AG09319 (cell line): Measurements from ENCODE around the gene SMR3A.

Experiments
- DNase-seq: peaks from one replicate; pipeline ENCODE4 v3.0.0-alpha.2; 2010; ENCODE audit warnings: low read depth; ENCODE audit errors: extremely low read depth
- TF ChIP-seq, protein P1 (sequence below): IDR thresholded peaks from 2 replicates; pipeline ENCODE4 v1.5.1; 2011; ENCODE audit warnings: low read depth, mild to moderate bottlenecking, inconsistent platforms, low read length, moderate library complexity

Gene SMR3A

DNA sequence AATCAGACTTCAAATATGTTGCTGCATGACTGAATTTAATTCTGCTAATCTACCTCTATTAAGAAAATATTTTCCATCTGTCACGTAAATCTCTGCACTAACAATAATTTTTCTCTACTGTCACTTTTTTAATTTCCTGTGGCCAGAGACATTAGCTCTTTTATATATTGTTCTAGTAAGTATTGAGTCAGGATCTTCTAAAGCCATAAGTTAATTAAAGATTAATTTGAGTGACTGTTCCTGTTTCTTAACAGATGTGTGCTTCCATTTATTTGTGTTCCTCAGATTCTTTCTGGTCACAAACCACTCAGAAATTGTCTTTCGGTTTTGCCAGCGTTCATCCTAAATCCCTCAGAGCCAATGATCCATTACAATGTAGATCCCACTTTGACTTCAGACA is 20.0 kb downstream of the SMR3A start:
- no peak for DNase-seq

DNA sequence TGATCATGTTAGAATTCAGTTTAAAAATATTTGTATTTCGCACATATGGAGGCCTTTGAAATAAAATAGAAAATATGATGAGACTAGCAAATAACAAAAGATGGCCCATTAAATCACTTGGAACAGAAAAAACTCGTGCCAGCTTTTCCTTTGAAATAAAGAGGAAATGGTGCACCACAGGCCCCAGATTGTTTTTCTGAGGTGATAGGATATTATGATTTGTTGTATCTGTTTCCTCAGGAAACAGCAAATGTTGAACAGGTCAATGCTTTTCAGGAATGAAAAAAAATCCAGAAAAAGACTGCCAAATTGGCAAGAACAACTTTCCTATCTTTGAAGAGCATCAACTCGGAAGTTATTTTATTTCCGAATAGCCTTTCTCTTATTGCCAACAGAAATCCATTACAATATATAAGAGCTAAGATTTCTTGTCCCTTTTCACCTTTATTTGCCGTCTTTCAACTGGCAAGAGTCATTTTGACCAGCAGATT is 22.2 kb downstream of the SMR3A start, which contains the start of gene SMR3B:
SMR3B (plus strand) TSS at position 441 of the 491 bp plus-strand sequence. CDS start 1,380 bp downstream, outside the sequence.
- TF ChIP-seq, protein P1, sequence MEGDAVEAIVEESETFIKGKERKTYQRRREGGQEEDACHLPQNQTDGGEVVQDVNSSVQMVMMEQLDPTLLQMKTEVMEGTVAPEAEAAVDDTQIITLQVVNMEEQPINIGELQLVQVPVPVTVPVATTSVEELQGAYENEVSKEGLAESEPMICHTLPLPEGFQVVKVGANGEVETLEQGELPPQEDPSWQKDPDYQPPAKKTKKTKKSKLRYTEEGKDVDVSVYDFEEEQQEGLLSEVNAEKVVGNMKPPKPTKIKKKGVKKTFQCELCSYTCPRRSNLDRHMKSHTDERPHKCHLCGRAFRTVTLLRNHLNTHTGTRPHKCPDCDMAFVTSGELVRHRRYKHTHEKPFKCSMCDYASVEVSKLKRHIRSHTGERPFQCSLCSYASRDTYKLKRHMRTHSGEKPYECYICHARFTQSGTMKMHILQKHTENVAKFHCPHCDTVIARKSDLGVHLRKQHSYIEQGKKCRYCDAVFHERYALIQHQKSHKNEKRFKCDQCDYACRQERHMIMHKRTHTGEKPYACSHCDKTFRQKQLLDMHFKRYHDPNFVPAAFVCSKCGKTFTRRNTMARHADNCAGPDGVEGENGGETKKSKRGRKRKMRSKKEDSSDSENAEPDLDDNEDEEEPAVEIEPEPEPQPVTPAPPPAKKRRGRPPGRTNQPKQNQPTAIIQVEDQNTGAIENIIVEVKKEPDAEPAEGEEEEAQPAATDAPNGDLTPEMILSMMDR, result no peak

More for the DNA sequence above, 20.0 kb downstream of the SMR3A start:
- TF ChIP-seq, protein P1, result no peak

DNA sequence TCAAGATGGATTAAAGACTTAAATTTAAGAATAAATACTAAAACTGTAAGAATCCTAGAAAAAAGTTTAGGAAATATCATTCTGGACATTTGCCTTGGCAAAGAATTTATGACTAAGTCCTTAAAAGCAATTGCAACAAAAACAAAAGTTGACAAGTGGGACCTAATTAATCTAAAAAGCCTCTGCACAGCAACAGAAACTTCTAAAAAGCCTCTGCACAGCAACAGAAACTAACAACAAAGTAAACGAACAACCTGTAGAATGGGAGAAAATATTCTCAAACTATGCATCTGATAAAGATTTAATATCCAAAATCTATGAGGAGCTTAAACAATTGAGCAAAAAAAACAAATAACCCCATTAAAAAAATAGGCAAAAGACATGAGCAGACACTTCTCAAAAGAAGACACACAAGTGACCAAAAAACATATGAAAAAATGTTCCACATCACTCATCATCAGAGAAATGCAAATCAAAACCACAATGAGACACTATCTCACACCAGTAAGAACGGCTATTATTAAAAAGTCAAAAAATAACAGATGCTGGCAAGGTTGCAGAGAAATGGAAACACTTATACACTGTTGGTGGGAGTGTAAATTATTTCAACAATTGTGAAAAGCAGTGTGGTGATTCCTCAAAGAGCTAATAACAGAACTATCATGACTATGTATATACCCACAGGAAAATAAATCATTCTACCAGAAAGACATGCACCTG is 31.7 kb downstream of the SMR3A start:
- TF ChIP-seq, protein P1, result no peak
- no peak for DNase-seq

More for the DNA sequence above, 22.2 kb downstream of the SMR3A start, which contains the start of gene SMR3B:
- DNase-seq, result no peak

DNA sequence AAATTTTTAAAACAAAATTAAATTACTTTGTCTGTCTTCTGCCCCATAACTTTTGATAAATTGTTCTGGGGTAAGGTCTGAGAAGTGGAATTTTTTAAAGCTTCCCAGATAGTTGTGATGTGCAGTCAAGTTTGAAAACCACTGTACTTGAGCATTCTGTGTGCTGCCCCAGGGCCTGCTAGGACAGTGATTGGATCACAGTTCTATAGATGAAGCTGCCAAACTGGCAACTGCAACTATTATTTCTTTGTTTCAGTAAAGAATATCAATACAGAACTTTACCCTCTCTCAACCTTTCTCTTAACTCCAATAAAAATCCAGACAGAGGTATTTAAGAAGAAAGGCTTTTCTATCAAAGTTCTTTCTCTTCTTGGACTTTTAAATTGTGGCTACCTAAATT is 37.0 kb downstream of the SMR3A start, which contains the start of gene OPRPN:
OPRPN (plus strand) TSS at position 361 of the 400 bp plus-strand sequence. CDS start 1,346 bp downstream, outside the sequence.
- no peak for DNase-seq
- TF ChIP-seq, protein P1, result no peak

DNA sequence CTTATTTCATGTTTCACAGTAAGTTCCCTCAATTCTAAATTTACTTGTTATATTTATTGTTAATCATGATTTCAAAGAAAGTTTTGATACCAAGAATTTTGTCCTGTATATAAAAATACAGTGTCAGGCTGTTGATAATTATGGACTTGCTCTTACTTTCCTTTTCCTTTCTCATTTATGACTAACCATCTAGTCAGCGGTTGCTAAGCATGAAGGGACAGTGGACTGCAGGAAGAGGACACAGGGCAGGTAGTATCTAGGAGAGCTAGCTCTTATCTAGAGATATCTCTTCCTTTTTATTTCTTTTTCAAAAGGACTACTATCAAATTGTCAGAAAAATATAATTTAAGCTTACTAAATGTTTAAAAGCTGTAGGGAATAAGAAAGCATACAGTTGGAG is 38.8 kb downstream of the SMR3A start:
- TF ChIP-seq, protein P1, result no peak
- no peak for DNase-seq

DNA sequence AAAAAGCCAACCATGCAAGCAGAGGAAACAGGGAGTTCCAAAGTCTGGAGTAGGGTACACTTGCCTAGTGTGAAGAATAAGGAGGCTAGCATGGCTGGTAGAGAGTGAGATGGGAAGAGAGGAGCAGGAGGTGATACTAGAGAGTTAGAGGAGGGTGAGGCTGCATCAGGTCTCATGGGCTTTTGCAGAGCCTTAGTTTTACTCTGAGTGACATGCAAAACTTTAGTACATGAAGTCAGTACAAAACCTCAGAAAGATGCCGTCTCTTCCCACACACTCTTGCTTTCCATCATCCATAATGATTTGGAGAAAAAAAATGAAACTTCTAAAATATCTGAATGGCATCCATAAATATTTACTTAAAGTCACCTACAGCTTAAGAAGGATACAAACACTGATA is 42.2 kb downstream of the SMR3A start:
- no peak for DNase-seq
- TF ChIP-seq, protein P1, result no peak

DNA sequence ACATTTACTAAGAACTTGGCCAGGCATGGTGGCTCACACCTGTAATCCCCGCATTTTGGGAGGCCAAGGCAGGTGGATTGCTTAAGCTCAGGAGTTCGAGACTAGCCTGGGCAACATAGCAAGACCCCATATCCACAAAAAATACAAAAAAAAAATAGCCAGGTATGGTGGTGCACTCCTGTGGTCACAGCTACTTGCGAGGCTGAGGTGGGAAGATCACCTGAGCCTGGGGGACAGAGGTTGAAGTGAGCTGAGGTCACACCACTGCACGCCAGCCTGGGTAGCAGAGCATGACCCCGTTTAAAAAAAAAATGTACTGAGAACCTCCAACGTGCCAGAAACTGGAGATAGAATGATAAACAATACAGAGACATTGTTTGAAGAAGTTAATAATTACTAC is 45.2 kb downstream of the SMR3A start:
- no peak for DNase-seq
- TF ChIP-seq, protein P1, result no peak
